CD14-positive monocyte (primary cell): ENCODE measurements around the gene ZNF850. TPM values are rescaled to one million over a fixed set of nuclear protein-coding genes. Genes with fewer than 3 reads are reported as not detected.
A peak's percentile ranks its signal among the peaks of the same experiment; 100 is the strongest.

ENCODE experiments used
- DNase-seq, 3 donors: peaks; one replicate each; pipeline ENCODE4 v3.0.0-alpha.2; 2011 to 2022
- H2AFZ ChIP-seq: 2 replicates; pipeline ENCODE4 v1.6.0; 2012; ENCODE audit warnings: mild to moderate bottlenecking, low read depth, low read length, inconsistent platforms; ENCODE audit not compliant: insufficient read depth, poor library complexity, severe bottlenecking
- H3K27ac ChIP-seq, 2 donors: 1 replicate in 1 of 2; 2 replicates in 1 of 2; pipeline ENCODE4 v1.5.1; 2012 to 2013; ENCODE audit warnings: low read length in 2 of 2, control low read depth in 1 of 2, inconsistent platforms in 1 of 2, low read depth in 1 of 2, mild to moderate bottlenecking in 1 of 2
- H3K27me3 ChIP-seq, 2 donors: one replicate each; pipeline versions ENCODE4 v1.6.0 to v1.6.1; 2011 to 2013; ENCODE audit warnings: low read length in 2 of 2; ENCODE audit not compliant: control insufficient read depth in 2 of 2, insufficient read depth in 2 of 2
- H3K36me3 ChIP-seq, 2 donors: replicated peaks in 1 of 2; 1 replicate in 1 of 2; 2 replicates in 1 of 2; pipeline versions ENCODE4 v1.5.1 to v1.6.1; 2012 to 2013; ENCODE audit warnings: low read length in 2 of 2, control low read depth in 1 of 2, inconsistent platforms in 1 of 2, mild to moderate bottlenecking in 1 of 2; ENCODE audit not compliant: insufficient read depth in 2 of 2, control insufficient read depth in 1 of 2
- H3K4me1 ChIP-seq, 2 donors: 1 replicate in 1 of 2; 2 replicates in 1 of 2; pipeline versions ENCODE4 v1.5.1 to v1.6.1; 2012 to 2013; ENCODE audit warnings: low read length in 2 of 2, control low read depth in 1 of 2, inconsistent platforms in 1 of 2, mild to moderate bottlenecking in 1 of 2, moderate library complexity in 1 of 2; ENCODE audit not compliant: insufficient read depth in 2 of 2, control insufficient read depth in 1 of 2
- H3K4me2 ChIP-seq: replicated peaks from 2 replicates; pipeline ENCODE3; 2012; ENCODE audit warnings: low read length, moderate library complexity, mild to moderate bottlenecking; ENCODE audit not compliant: poor library complexity, severe bottlenecking; ENCODE audit errors: extremely low read depth
- H3K4me3 ChIP-seq, 3 experiments: fragments of 200-600 bp in 1 of 3; sonication (generic) in 1 of 3; replicated peaks in 1 of 3; 1 replicate in 2 of 3; 2 replicates in 1 of 3; pipeline ENCODE4 v1.5.1; 2011 to 2013; ENCODE audit warnings: low read length in 3 of 3, mild to moderate bottlenecking in 3 of 3, control low read depth in 2 of 3, low read depth in 2 of 3, inconsistent platforms in 1 of 3, moderate library complexity in 1 of 3
- H3K79me2 ChIP-seq: 2 replicates; pipeline ENCODE4 v1.6.0; 2012; ENCODE audit warnings: mild to moderate bottlenecking, control low read depth, inconsistent platforms, low read length, moderate library complexity; ENCODE audit not compliant: insufficient read depth
- H3K9ac ChIP-seq: 2 replicates; pipeline ENCODE4 v1.6.0; 2017; ENCODE audit warnings: low read length, mild to moderate bottlenecking; ENCODE audit not compliant: insufficient read depth, poor library complexity, severe bottlenecking
- H3K9me3 ChIP-seq, 2 donors: replicated peaks in 1 of 2; 1 replicate in 1 of 2; 2 replicates in 1 of 2; pipeline versions ENCODE4 v1.5.1 to v1.6.1; 2012 to 2013; ENCODE audit warnings: low read length in 2 of 2, control low read depth in 1 of 2; ENCODE audit not compliant: control insufficient read depth in 1 of 2, insufficient read depth in 1 of 2
- H4K20me1 ChIP-seq: 2 replicates; pipeline ENCODE4 v1.6.0; 2012; ENCODE audit warnings: mild to moderate bottlenecking, low read length, control low read depth, moderate library complexity; ENCODE audit not compliant: insufficient read depth
- H3K27ac Mint-ChIP-seq, 7 donors: one replicate each; pipeline ENCODE4 v1.8.0; 2020; ENCODE audit warnings: mild to moderate bottlenecking in 7 of 7, mixed read lengths in 7 of 7, moderate library complexity in 6 of 7, inconsistent platforms in 2 of 7
- H3K27me3 Mint-ChIP-seq, 3 donors: one replicate each; pipeline ENCODE4 v1.8.0; 2021 to 2022; ENCODE audit warnings: low read depth in 3 of 3, mild to moderate bottlenecking in 3 of 3, mixed read lengths in 3 of 3, moderate library complexity in 3 of 3, inconsistent platforms in 1 of 3
- H3K36me3 Mint-ChIP-seq, 2 donors: one replicate each; pipeline ENCODE4 v1.8.0; 2020; ENCODE audit warnings: mixed read lengths in 2 of 2, inconsistent platforms in 1 of 2, mild to moderate bottlenecking in 1 of 2
- H3K4me1 Mint-ChIP-seq: one replicate; pipeline ENCODE4 v1.8.0; 2020; ENCODE audit warnings: mild to moderate bottlenecking, mixed read lengths
- H3K4me3 Mint-ChIP-seq, 2 donors: one replicate each; pipeline ENCODE4 v1.8.0; 2020; ENCODE audit warnings: mild to moderate bottlenecking in 2 of 2, mixed read lengths in 2 of 2, moderate library complexity in 1 of 2
- H3K9me3 Mint-ChIP-seq, 7 donors: one replicate each; pipeline ENCODE4 v1.8.0; 2020 to 2022; ENCODE audit warnings: mixed read lengths in 7 of 7, mild to moderate bottlenecking in 6 of 7, moderate library complexity in 6 of 7, inconsistent platforms in 2 of 7
- WGBS: methylation state at CpG from one replicate; pipeline ENCODE4 v1.1.5; 2013; ENCODE audit warnings: missing lambda C conversion rate; ENCODE audit not compliant: insufficient coverage; 5-methylcytosine and 5-hydroxymethylcytosine counted together
- intact Hi-C, 2 donors: fragments of 100-400 bp; cut with micrococcal nuclease; formaldehyde crosslinking; loops; one replicate each; pipeline versions ENCODE4 v1.15.0 to v1.15.1; 2023
- polyA minus RNA-seq: library from RNA; depleted of rRNA, polyadenylated mRNA; stranded (reverse); fragments of >200 nt; gene quantifications from 2 replicates; pipeline ENCODE4 v1.2.3, GENCODE V29; 2012
- polyA plus RNA-seq, 3 donors: library from polyadenylated mRNA; depleted of rRNA in 1 of 3; unstranded in 2 of 3; stranded (reverse) in 1 of 3; fragments of 300-500 nt in 2 of 3; fragments of >200 nt in 1 of 3; fragmentation: Illumina TruSeq in 2 of 3; gene quantifications; 1 replicate in 2 of 3; 2 replicates in 1 of 3; pipeline ENCODE4 v1.2.3, GENCODE V29; 2012 to 2021
- total RNA-seq, 12 experiments: library from RNA in 1 of 12; stranded (reverse) in 1 of 12; fragments of 120-200 nt in 1 of 12; gene quantifications; one replicate each; pipeline ENCODE4 v1.2.4 and lab custom pipeline; 2013 to 2026; ENCODE audit warnings: mixed read lengths in 6 of 12, inconsistent platforms in 1 of 12
- TF ChIP-seq, protein P1 (sequence below): fragments of 200-600 bp; IDR thresholded peaks from one replicate; pipeline ENCODE4 v1.8.0; 2022; ENCODE audit warnings: antibody characterized with exemption, mild to moderate bottlenecking

Gene ZNF850
- total RNA-seq (2013), result 1.5 TPM
- polyA plus RNA-seq (under 1 TPM; 0.02 to 0.15 (median 0.08) TPM), polyA minus RNA-seq (0.32 and 0.55 TPM in 2 replicates), total RNA-seq (lab: John Stamatoyannopoulos, UW) (0.50 to 6.6 (median 0.84) reads per million in 11 experiments)

DNA sequence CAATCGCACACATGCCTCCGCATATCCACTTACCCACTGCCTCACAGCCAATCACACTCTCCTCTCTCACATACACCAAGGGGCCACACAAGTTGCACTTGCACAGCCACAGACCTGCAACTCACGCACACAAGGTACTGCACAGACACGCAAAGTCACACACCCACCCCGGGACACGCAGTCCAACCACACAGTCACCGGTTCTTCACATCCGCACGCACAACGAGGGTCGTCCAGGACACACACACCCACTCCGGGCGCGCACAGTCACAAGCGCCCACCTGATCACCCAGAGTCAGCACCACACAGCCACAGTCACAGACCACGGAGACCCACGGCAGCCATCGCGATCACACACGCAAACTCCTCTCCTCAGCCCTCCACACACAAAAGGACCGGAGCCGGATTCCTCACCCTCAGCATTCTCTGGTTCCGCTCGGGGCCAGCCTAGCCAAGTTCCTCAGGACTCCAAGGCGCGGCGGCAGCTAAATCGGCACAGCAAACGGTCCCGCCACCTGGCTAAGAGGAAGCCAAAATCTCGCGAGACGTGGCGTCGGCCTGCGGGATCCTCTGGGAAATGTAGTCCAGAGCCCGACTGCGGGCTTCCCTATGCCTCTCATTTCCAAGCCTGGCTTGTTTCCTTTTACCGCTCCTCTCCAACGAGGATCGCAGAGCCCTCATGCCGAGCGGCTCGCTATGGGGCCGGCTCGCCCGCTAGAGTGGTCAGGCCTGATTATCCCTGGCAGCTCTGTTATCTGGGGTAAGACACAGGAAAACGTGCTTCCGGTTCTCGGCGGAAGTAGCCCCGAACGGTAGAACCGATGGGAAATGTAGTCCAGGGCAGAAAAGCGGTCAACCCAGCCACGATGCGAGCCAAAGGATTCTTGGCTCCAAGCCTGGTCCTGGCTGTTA is at the start of gene ZNF850:
Gene ZNF850 (minus strand): TSS at position 497 of the 912 bp plus-strand sequence. CDS start 10,201 bp downstream, outside the sequence.
- peak within 1 kb of the TSS; percentile 85 for H3K4me2 ChIP-seq
- no peaks in the 10 kb centered on the region for H3K27me3 ChIP-seq
- intact Hi-C loops, result loop anchor here (2.0 to 10.0 kb wide), 14 partner anchors 24 to 695 kb away; partner anchors contain the start of genes ZNF345 (in 2 of the 2), ZNF383 (in 2 of the 2), ZNF529 (in 2 of the 2) and ZNF585B (in 2 of the 2)
- peak within 1 kb of the TSS; percentile 70 to 80 for H3K27ac ChIP-seq
- 1% methylated on average over 43 of the region's 57 CpGs for WGBS
- H3K4me1 ChIP-seq, result peaks cover 23 to 27% of the 10 kb centered on the region in 2 donors
- TF ChIP-seq, protein P1, sequence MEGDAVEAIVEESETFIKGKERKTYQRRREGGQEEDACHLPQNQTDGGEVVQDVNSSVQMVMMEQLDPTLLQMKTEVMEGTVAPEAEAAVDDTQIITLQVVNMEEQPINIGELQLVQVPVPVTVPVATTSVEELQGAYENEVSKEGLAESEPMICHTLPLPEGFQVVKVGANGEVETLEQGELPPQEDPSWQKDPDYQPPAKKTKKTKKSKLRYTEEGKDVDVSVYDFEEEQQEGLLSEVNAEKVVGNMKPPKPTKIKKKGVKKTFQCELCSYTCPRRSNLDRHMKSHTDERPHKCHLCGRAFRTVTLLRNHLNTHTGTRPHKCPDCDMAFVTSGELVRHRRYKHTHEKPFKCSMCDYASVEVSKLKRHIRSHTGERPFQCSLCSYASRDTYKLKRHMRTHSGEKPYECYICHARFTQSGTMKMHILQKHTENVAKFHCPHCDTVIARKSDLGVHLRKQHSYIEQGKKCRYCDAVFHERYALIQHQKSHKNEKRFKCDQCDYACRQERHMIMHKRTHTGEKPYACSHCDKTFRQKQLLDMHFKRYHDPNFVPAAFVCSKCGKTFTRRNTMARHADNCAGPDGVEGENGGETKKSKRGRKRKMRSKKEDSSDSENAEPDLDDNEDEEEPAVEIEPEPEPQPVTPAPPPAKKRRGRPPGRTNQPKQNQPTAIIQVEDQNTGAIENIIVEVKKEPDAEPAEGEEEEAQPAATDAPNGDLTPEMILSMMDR, result no peak
- H3K9me3 Mint-ChIP-seq, result peaks cover 30 to 83% (median 75%) of the 10 kb centered on the region in 7 donors
- H3K36me3 Mint-ChIP-seq, result peaks cover 4 to 8% of the 10 kb centered on the region in 2 donors
- H3K36me3 ChIP-seq, result no peaks in the 10 kb centered on the region
- peaks cover 0 to 6% (median 0%) of the 10 kb centered on the region in 3 donors for H3K27me3 Mint-ChIP-seq
- H3K4me3 ChIP-seq, result peak within 1 kb of the TSS; percentile 71 to 97 (median 90)
- peak within 1 kb of the TSS; percentile 68 for H3K9ac ChIP-seq
- H3K4me1 Mint-ChIP-seq, result peaks cover 22% of the 10 kb centered on the region
- H2AFZ ChIP-seq, result peak within 1 kb of the TSS; percentile 92
- peaks cover 36% of the 10 kb centered on the region for H3K79me2 ChIP-seq
- DNase-seq, result peak; percentile 89 to 93 (median 92)
- H3K9me3 ChIP-seq, result peaks cover 72 to 75% of the 10 kb centered on the region in 2 donors
- peak within 1 kb of the TSS; percentile 93 to 97 for H3K4me3 Mint-ChIP-seq
- H4K20me1 ChIP-seq, result no peaks in the 10 kb centered on the region
- H3K27ac Mint-ChIP-seq, result peak within 1 kb of the TSS; percentile 68 to 94 (median 91)

DNA sequence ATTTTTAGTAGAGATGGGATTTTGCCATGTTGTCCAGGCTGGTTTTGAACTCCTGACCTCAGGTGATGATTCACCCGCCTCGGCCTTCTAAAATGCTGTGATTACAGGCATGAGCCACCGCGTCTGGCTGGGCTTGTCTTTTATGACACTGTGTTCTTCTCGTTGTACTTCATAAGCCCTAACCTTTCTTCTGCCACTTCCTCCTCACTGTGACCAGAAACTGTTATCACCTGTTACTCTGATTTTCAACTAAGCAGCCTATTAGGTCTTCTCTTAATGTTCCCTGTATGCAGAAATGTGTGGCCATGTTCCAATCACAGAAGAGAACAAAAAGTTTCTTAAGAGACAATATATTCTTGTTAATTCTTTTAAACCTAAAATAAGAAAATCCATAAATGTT is 49.2 kb upstream of the ZNF850 start:
- Mint-ChIP-seq H3K4me1 (no peaks in the 10 kb centered on the region), H3K36me3 (peaks cover 52 to 62% of the 10 kb centered on the region in 2 donors), H3K27ac (no peak overlapping the region), H3K4me3 (no peak overlapping the region), H3K27me3 (no peaks in the 10 kb centered on the region), H3K9me3 (peaks cover 44 to 99% (median 88%) of the 10 kb centered on the region in 7 donors)
- Histone ChIP-seq H3K4me1 (no peaks in the 10 kb centered on the region), H2AFZ (no peak overlapping the region), H3K36me3 (peaks cover 19 to 77% of the 10 kb centered on the region in 2 donors), H3K9me3 (peaks cover 54 to 97% of the 10 kb centered on the region in 2 donors), H3K27me3 (no peaks in the 10 kb centered on the region), H3K79me2 (no peaks in the 10 kb centered on the region), H3K4me3 (no peak overlapping the region), H4K20me1 (no peaks in the 10 kb centered on the region), H3K4me2 (no peak overlapping the region), H3K9ac (no peak overlapping the region), H3K27ac (no peak overlapping the region)
- no peak for DNase-seq
- TF ChIP-seq, protein P1, result no peak
- WGBS, result 97% methylated on average over 5 of the region's 5 CpGs
- intact Hi-C loops, result no loop called here
